K562 (cell line): ENCODE measurements around the gene INTS1. TPM values are rescaled to one million over a fixed set of nuclear protein-coding genes. Genes with fewer than 3 reads are reported as not detected.

Source experiments
- ATAC-seq: fragments of 200-7000 bp; cut with Tn5 transposase; 3 replicates; pipeline ENCODE4 v1.9.1; 2020; ENCODE audit warnings: moderate library complexity
- BruUV-seq: library from RNA; stranded (reverse); fragments of 400-500 nt; replicated peaks from 2 replicates; lab custom pipeline; 2021; lab: Mats Ljungman, UMichigan
- CTCF ChIA-PET: fragments of 300-600 bp; formaldehyde crosslinking; extraction: SDS; loops from one replicate; lab custom pipeline; 2021; ENCODE audit warnings: low intra/inter-chr PET ratio; lab: Yijun Ruan, JAX
- POLR2A ChIA-PET: fragments of 300-600, 350-650 bp; sonication (Branson Sonifier 250); formaldehyde crosslinking; extraction: SDS; loops from one replicate; lab custom pipeline; 2021; ENCODE audit warnings: antibody characterized with exemption, inconsistent platforms; lab: Yijun Ruan, JAX
- DNase-seq, 4 experiments: peaks; one replicate each; pipeline versions ENCODE4 v3.0.0 to v3.0.0-alpha.2; 2011 to 2018; ENCODE audit warnings: low spot score in 3 of 4, mixed read lengths in 3 of 4; ENCODE audit errors: extremely low read depth in 1 of 4
- FAIRE-seq: peaks from 2 replicates; lab custom pipeline; 2011; peaks lifted over from hg19 to GRCh38; lab: Jason Lieb, UNC
- H2AFZ ChIP-seq: 2 replicates; pipeline ENCODE4 v1.6.0; 2011; ENCODE audit warnings: low read depth, low read length, control low read depth, inconsistent platforms
- H3K27ac ChIP-seq: fragments of 200-600 bp; 3 replicates; pipeline ENCODE4 v1.8.0; 2011; ENCODE audit warnings: low read depth, mild to moderate bottlenecking, control low read depth, inconsistent platforms, low read length, moderate library complexity, mixed read lengths; ENCODE audit errors: extremely low read depth
- H3K27me3 ChIP-seq, 2 experiments: fragments of 300-600 bp in 1 of 2; 2 replicates in 1 of 2; 3 replicates in 1 of 2; pipeline versions ENCODE4 v1.6.0 to v1.8.0; 2011; ENCODE audit warnings: inconsistent platforms in 2 of 2, low read length in 2 of 2, mild to moderate bottlenecking in 1 of 2, mixed read lengths in 1 of 2, moderate library complexity in 1 of 2; ENCODE audit not compliant: control insufficient read depth in 2 of 2, insufficient read depth in 2 of 2
- H3K36me3 ChIP-seq: fragments of 300-600 bp; 3 replicates; pipeline ENCODE4 v1.8.0; 2011; ENCODE audit warnings: mild to moderate bottlenecking, low read length, inconsistent platforms; ENCODE audit not compliant: control insufficient read depth, insufficient read depth
- H3K4me1 ChIP-seq, 2 experiments: fragments of 200-600 bp in 1 of 2; replicated peaks in 1 of 2; 2 replicates in 1 of 2; 3 replicates in 1 of 2; pipeline versions ENCODE4 v1.5.1 to v1.8.0; 2011; ENCODE audit warnings: inconsistent platforms in 2 of 2, low read length in 2 of 2, mild to moderate bottlenecking in 1 of 2, mixed read lengths in 1 of 2, moderate library complexity in 1 of 2; ENCODE audit not compliant: control insufficient read depth in 2 of 2, insufficient read depth in 2 of 2
- H3K4me2 ChIP-seq: 2 replicates; pipeline ENCODE4 v1.6.1; 2011; ENCODE audit warnings: low read length, control low read depth, inconsistent platforms, mixed read lengths; ENCODE audit not compliant: insufficient read depth
- H3K4me3 ChIP-seq: fragments of 200-600 bp; sonication (generic), shearing (Covaris generic); 2 replicates; pipeline ENCODE4 v1.5.1; 2016; ENCODE audit warnings: control low read depth, inconsistent platforms
- H3K79me2 ChIP-seq: fragments of 200-600 bp; 3 replicates; pipeline ENCODE4 v1.8.0; 2011; ENCODE audit warnings: low read length, inconsistent platforms; ENCODE audit not compliant: control insufficient read depth, insufficient read depth
- H3K9ac ChIP-seq, 2 experiments: 2 replicates each; pipeline versions ENCODE4 v1.6.0 to v1.6.1; 2011; ENCODE audit warnings: low read depth in 2 of 2, low read length in 2 of 2, control low read depth in 1 of 2, inconsistent platforms in 1 of 2, mild to moderate bottlenecking in 1 of 2, mixed read lengths in 1 of 2; ENCODE audit not compliant: insufficient read depth in 1 of 2
- H3K9me1 ChIP-seq: one replicate; pipeline ENCODE4 v1.6.0; 2011; ENCODE audit warnings: inconsistent platforms, mild to moderate bottlenecking, low read length, moderate library complexity; ENCODE audit not compliant: control insufficient read depth, insufficient read depth
- H3K9me3 ChIP-seq: replicated peaks from 2 replicates; pipeline ENCODE4 v1.5.1; 2011; ENCODE audit warnings: low read depth, low read length, inconsistent platforms; ENCODE audit not compliant: control insufficient read depth, insufficient read depth
- H4K20me1 ChIP-seq: replicated peaks from 2 replicates; pipeline ENCODE4 v1.6.1; 2011; ENCODE audit warnings: low read length, inconsistent platforms, mixed read lengths; ENCODE audit not compliant: control insufficient read depth, insufficient read depth
- ARHGAP35 ChIP-seq: fragments of 450-650 bp; IDR thresholded peaks from 2 replicates; pipeline ENCODE4 v1.6.1; 2018; ENCODE audit not compliant: partially characterized antibody
- ATF3 ChIP-seq, 2 experiments: fragments of 450-650 bp in 1 of 2; sonication (generic) in 1 of 2; formaldehyde crosslinking in 1 of 2; IDR thresholded peaks in 1 of 2; conservative IDR thresholded peaks in 1 of 2; 2 replicates each; pipeline versions ENCODE4 v1.6.1 to v1.8.1; 2016 to 2023; ENCODE audit warnings: mild to moderate bottlenecking in 2 of 2, moderate library complexity in 2 of 2, inconsistent platforms in 1 of 2, missing genetic modification reagents in 1 of 2
- BACH1 ChIP-seq: fragments of 200-800 bp; sonication (Bioruptor generic); IDR thresholded peaks from 2 replicates; pipeline ENCODE4 v1.6.1; 2016; ENCODE audit warnings: missing genetic modification characterization, missing compliant biosample characterization
- CEBPG ChIP-seq, 3 experiments: fragments of 200-800 bp in 1 of 3; sonication (Bioruptor generic) in 1 of 3; sonication (generic) in 1 of 3; formaldehyde crosslinking in 1 of 3; IDR thresholded peaks in 2 of 3; conservative IDR thresholded peaks in 1 of 3; 2 replicates each; pipeline versions ENCODE4 v1.6.1 to v1.8.0; 2016 to 2022; ENCODE audit warnings: missing compliant biosample characterization in 2 of 3, missing genetic modification characterization in 2 of 3, mild to moderate bottlenecking in 1 of 3, missing genetic modification reagents in 1 of 3
- HSF4 ChIP-seq: fragments of 250-450 bp; sonication (Bioruptor Pico); IDR thresholded peaks from 2 replicates; pipeline ENCODE4 v2.1.2; 2022; ENCODE audit warnings: mild to moderate bottlenecking, moderate library complexity, borderline replicate concordance
- NR1H2 ChIP-seq: sonication (generic); formaldehyde crosslinking; IDR thresholded peaks from 2 replicates; pipeline ENCODE4 v1.4.0; 2020; ENCODE audit warnings: mild to moderate bottlenecking, missing genetic modification reagents
- PCBP1 ChIP-seq: fragments of 200-400 bp; formaldehyde crosslinking; IDR thresholded peaks from 2 replicates; pipeline ENCODE4 v1.6.1; 2018; ENCODE audit warnings: mild to moderate bottlenecking, low read depth, low read length; ENCODE audit not compliant: poor library complexity, severe bottlenecking
- PHF8 ChIP-seq: fragments of 200-600 bp; sonication (generic); IDR thresholded peaks from 2 replicates; pipeline ENCODE4 v1.6.1; 2012; ENCODE audit warnings: mixed run types, mild to moderate bottlenecking, inconsistent platforms, low read length, moderate library complexity, borderline replicate concordance
- RBBP5 ChIP-seq: fragments of 200-600 bp; sonication (generic); IDR thresholded peaks from 2 replicates; pipeline ENCODE4 v1.6.1; 2012; ENCODE audit warnings: borderline replicate concordance, mild to moderate bottlenecking, low read length, control low read depth, inconsistent platforms; ENCODE audit not compliant: insufficient read depth, poor library complexity, severe bottlenecking
- RFX5 ChIP-seq: IDR thresholded peaks from 2 replicates; pipeline ENCODE4 v1.6.1; 2011; ENCODE audit warnings: low read depth, mild to moderate bottlenecking, improper control_type of control experiment, low read length
- SIX5 ChIP-seq, 2 experiments: IDR thresholded peaks; 2 replicates each; pipeline ENCODE4 v1.6.1; 2011; ENCODE audit warnings: low read length in 2 of 2, borderline replicate concordance in 1 of 2, low read depth in 1 of 2, mild to moderate bottlenecking in 1 of 2, moderate library complexity in 1 of 2; ENCODE audit not compliant: insufficient read depth in 1 of 2
- ZNF239 ChIP-seq: fragments of 250-450 bp; sonication (Bioruptor Pico); IDR thresholded peaks from 2 replicates; pipeline ENCODE4 v1.4.0; 2020; ENCODE audit warnings: mild to moderate bottlenecking
- ZNF449 ChIP-seq: fragments of 250-450 bp; sonication (Bioruptor Pico); IDR thresholded peaks from 2 replicates; pipeline ENCODE4 v1.8.0; 2022; ENCODE audit warnings: moderate library complexity, mild to moderate bottlenecking, inconsistent platforms
- ZNF717 ChIP-seq: fragments of 250-450 bp; sonication (Bioruptor Pico); IDR thresholded peaks from 2 replicates; pipeline ENCODE4 v1.5.0; 2021
- ZNF76 ChIP-seq: fragments of 250-450 bp; sonication (Bioruptor Pico); IDR thresholded peaks from 2 replicates; pipeline ENCODE4 v1.4.0; 2020; ENCODE audit warnings: mild to moderate bottlenecking, moderate library complexity, borderline replicate concordance
- WGBS: fragments of 100-300 bp; shearing (Covaris generic); methylation state at CpG from one replicate; pipeline ENCODE4 v1.1.6; 2016; ENCODE audit warnings: low coverage, mixed read lengths; ENCODE audit not compliant: insufficient coverage; ENCODE audit errors: missing lambda C conversion rate; 5-methylcytosine and 5-hydroxymethylcytosine counted together
- in situ Hi-C: fragments of 300-500 bp; cut with MboI; formaldehyde crosslinking; loops from 4 replicates; pipeline ENCODE4 v1.15.0; 2018; ENCODE audit warnings: inconsistent platforms, mixed read lengths
- intact Hi-C: fragments of 100-400 bp; cut with micrococcal nuclease; formaldehyde crosslinking; loops from 2 replicates; pipeline ENCODE4 v1.14.2; 2022
- polyA plus RNA-seq, 8 experiments: library from polyadenylated mRNA; depleted of rRNA in 4 of 8; stranded (reverse) in 5 of 8; unstranded in 3 of 8; fragments of >200 nt; fragmentation: Nextera tagmentation in 2 of 8; fragmentation: Illumina TruSeq in 1 of 8; extraction: Ambion mirVana in 2 of 8; extraction: Trizol in 1 of 8; gene quantifications; 2 replicates each; pipeline versions ENCODE4 v1.2.1 to v1.2.3, GENCODE V29; 2011 to 2014; ENCODE audit warnings: inconsistent platforms in 1 of 8, missing spikeins in 1 of 8
- total RNA-seq, 7 experiments: library from RNA; depleted of rRNA in 6 of 7; stranded (reverse); fragments of >200 nt in 6 of 7; fragmentation: Illumina TruSeq in 2 of 7; extraction: Trizol in 2 of 7; gene quantifications; 2 replicates each; pipeline versions ENCODE4 v1.2.1 to v1.2.3, GENCODE V29; 2011 to 2021; ENCODE audit warnings: low replicate concordance in 1 of 7

The INTS1 gene
- total and polyA plus RNA-seq, 9 of the 15 experiments (the other 6 are each of a cell fraction or from before 2014, with no cell fraction given), result 0.34 to 119 (median 18.5) TPM

GRCh38 chr7:1511444-1512422, 7.5 kb upstream of the INTS1 start:
- CTCF ChIA-PET, result no interaction called here
- no peaks in the 10 kb centered on the region for H3K79me2 ChIP-seq
- intact Hi-C loops, result no loop called here
- no peaks in the 10 kb centered on the region for H3K9me1 ChIP-seq
- H3K27ac ChIP-seq, result no peak overlapping the region
- no peaks in the 10 kb centered on the region for H4K20me1 ChIP-seq
- H3K4me1 ChIP-seq, result peaks cover 17 to 64% of the 10 kb centered on the region in 2 experiments
- H3K4me3 ChIP-seq, result no peak overlapping the region
- in situ Hi-C loops, result no loop called here
- DNase-seq, result no peak
- peaks cover 0 to 6% of the 10 kb centered on the region in 2 experiments; a peak in 2 of 5 replicates for H3K27me3 ChIP-seq
- 66% methylated on average over 26 of the region's 30 CpGs for WGBS
- no TSS peak for BruUV-seq
- no peak for FAIRE-seq
- no peak for ATAC-seq
- H3K9ac ChIP-seq, result peak overlapping the region in 1 of 2 experiments; percentile 58; a peak in 2 of 4 replicates
- no peaks in the 10 kb centered on the region for H3K36me3 ChIP-seq
- no peaks in the 10 kb centered on the region for H3K9me3 ChIP-seq
- H3K4me2 ChIP-seq, result no peak overlapping the region
- no peak overlapping the region for H2AFZ ChIP-seq
- POLR2A ChIA-PET, result interaction anchor here (0.6 kb wide), 1 partner anchor 1307 kb away, joined by 3 read pairs; no protein-coding TSS in a partner anchor
- TF ChIP-seq SIX5 (IDR thresholded peaks at IDR 0.05; ENCODE audit: borderline replicate concordance in 1 of 2, insufficient read depth in 1 of 2, low read depth in 1 of 2, low read length in 2 of 2), result no peak
- no peak for TF ChIP-seq PCBP1
- no peak for TF ChIP-seq PHF8
- TF ChIP-seq ZNF76, result no peak
- TF ChIP-seq RBBP5, result no peak
- TF ChIP-seq ARHGAP35, result no peak
- TF ChIP-seq BACH1, result no peak
- no peak for TF ChIP-seq ATF3 (IDR thresholded peaks at IDR 0.05)
- TF ChIP-seq ATF3 (CRISPR knock-in tag; conservative IDR thresholded peaks at IDR 0.05), result no peak
- TF ChIP-seq CEBPG (CRISPR knock-in tag; IDR thresholded peaks at IDR 0.05), result no peak
- no peak for TF ChIP-seq CEBPG (tag; conservative IDR thresholded peaks at IDR 0.05 in 1 of 2, IDR thresholded peaks at IDR 0.05 in 1 of 2)
- TF ChIP-seq HSF4 (CRISPR knock-in tag), result no peak
- TF ChIP-seq RFX5, result no peak
- no peak for TF ChIP-seq ZNF449 (CRISPR knock-in tag)
- no peak for TF ChIP-seq ZNF239 (CRISPR knock-in tag)
- no peak for TF ChIP-seq ZNF717 (CRISPR knock-in tag)
- TF ChIP-seq NR1H2 (CRISPR knock-in tag), result no peak
- TF ChIP-seq, all 486 proteins: peak for 0
